HepG2 (cell line): Measurements from ENCODE around the gene USP5. TPM values are rescaled to one million over a fixed set of nuclear protein-coding genes. Genes with fewer than 3 reads are reported as not detected.

Source experiments
- DNMT3B ChIP-seq: conservative IDR thresholded peaks from 2 replicates; pipeline ENCODE4 v1.6.1; 2016; ENCODE audit warnings: missing biosample characterization, control low read depth
- HMG20B ChIP-seq: conservative IDR thresholded peaks from 2 replicates; pipeline ENCODE4 v1.6.1; 2016; ENCODE audit warnings: missing genetic modification reagents, missing compliant biosample characterization
- HMGA1 ChIP-seq: sonication (generic); formaldehyde crosslinking; conservative IDR thresholded peaks from 2 replicates; pipeline ENCODE4 v1.4.0; 2020; ENCODE audit warnings: missing genetic modification reagents
- ISL2 ChIP-seq: sonication (generic); formaldehyde crosslinking; IDR thresholded peaks from 2 replicates; pipeline ENCODE4 v1.5.0; 2020; ENCODE audit warnings: missing genetic modification reagents
- RAD21 ChIP-seq: fragments of 450-650 bp; formaldehyde crosslinking; IDR thresholded peaks from 2 replicates; pipeline ENCODE4 v1.5.0; 2020; ENCODE audit warnings: mild to moderate bottlenecking
- STAG1 ChIP-seq: sonication (generic); formaldehyde crosslinking; IDR thresholded peaks from 2 replicates; pipeline ENCODE4 v1.4.0; 2020; ENCODE audit warnings: missing genetic modification reagents
- ZFP1 ChIP-seq: IDR thresholded peaks from 2 replicates; pipeline ENCODE4 v1.6.1; 2016
- ZNF350 ChIP-seq: sonication (generic); formaldehyde crosslinking; IDR thresholded peaks from 2 replicates; pipeline ENCODE4 v1.4.0; 2020; ENCODE audit warnings: mild to moderate bottlenecking, low read depth, missing genetic modification reagents, borderline replicate concordance
- ZNF383 ChIP-seq: sonication (generic); formaldehyde crosslinking; IDR thresholded peaks from 2 replicates; pipeline ENCODE4 v1.4.0; 2020; ENCODE audit warnings: missing genetic modification reagents, mild to moderate bottlenecking, borderline replicate concordance
- ZNF761 ChIP-seq: sonication (generic); formaldehyde crosslinking; conservative IDR thresholded peaks from 2 replicates; pipeline ENCODE4 v1.4.0; 2020; ENCODE audit warnings: mild to moderate bottlenecking, missing genetic modification reagents
- ZSCAN31 ChIP-seq: sonication (generic); formaldehyde crosslinking; IDR thresholded peaks from 2 replicates; pipeline ENCODE4 v1.5.0; 2020; ENCODE audit warnings: low read depth, mild to moderate bottlenecking, missing genetic modification reagents
- polyA plus RNA-seq, 8 experiments: library from polyadenylated mRNA; depleted of rRNA in 3 of 8; stranded (reverse) in 7 of 8; unstranded in 1 of 8; fragments of >200 nt; fragmentation: Illumina TruSeq in 4 of 8; extraction: Trizol in 4 of 8; gene quantifications; 2 replicates each; pipeline versions ENCODE4 v1.2.1 to v1.2.3, GENCODE V29; 2011 to 2016; ENCODE audit warnings: low read depth in 4 of 8, missing spikeins in 1 of 8, mixed read lengths in 1 of 8; ENCODE audit not compliant: insufficient read depth in 1 of 8
- total RNA-seq, 5 experiments: library from RNA; depleted of rRNA; stranded (reverse); fragments of >200 nt; fragmentation: Illumina TruSeq; extraction: Trizol; gene quantifications; 2 replicates each; pipeline ENCODE4 v1.2.3, GENCODE V29; 2016; ENCODE audit warnings: low read depth in 1 of 5
- TF ChIP-seq, protein P1 (sequence below): sonication (generic); formaldehyde crosslinking; conservative IDR thresholded peaks from 2 replicates; pipeline ENCODE4 v1.8.0; 2022; ENCODE audit warnings: mild to moderate bottlenecking, moderate library complexity, missing genetic modification reagents
- TF ChIP-seq, protein P2 (sequence below): sonication (generic); formaldehyde crosslinking; IDR thresholded peaks from 2 replicates; pipeline ENCODE4 v1.9.0; 2021; ENCODE audit warnings: missing genetic modification reagents, borderline replicate concordance
- TF ChIP-seq, protein P3 (sequence below): sonication (generic); formaldehyde crosslinking; IDR thresholded peaks from 2 replicates; pipeline ENCODE4 v1.5.1; 2020; ENCODE audit warnings: mild to moderate bottlenecking, missing genetic modification reagents, moderate library complexity
- TF ChIP-seq, protein P4 (sequence below): IDR thresholded peaks from 2 replicates; pipeline ENCODE4 v1.6.1; 2016; ENCODE audit warnings: low read depth, missing genetic modification reagents, missing compliant biosample characterization
- TF ChIP-seq, protein P5 (sequence below): sonication (generic); formaldehyde crosslinking; IDR thresholded peaks from 2 replicates; pipeline ENCODE4 v1.8.0; 2022; ENCODE audit warnings: mild to moderate bottlenecking, missing genetic modification reagents; ENCODE audit not compliant: insufficient replicate concordance
- TF ChIP-seq, protein P6 (sequence below): sonication (generic); formaldehyde crosslinking; IDR thresholded peaks from 2 replicates; pipeline ENCODE4 v1.4.0; 2020; ENCODE audit warnings: low read depth, mild to moderate bottlenecking, missing genetic modification reagents

The USP5 gene
- total and polyA plus RNA-seq, 2 of the 13 experiments (the other 11 are each of a cell fraction or from before 2014, with no cell fraction given), result 39.6 to 56.0 TPM

DNA sequence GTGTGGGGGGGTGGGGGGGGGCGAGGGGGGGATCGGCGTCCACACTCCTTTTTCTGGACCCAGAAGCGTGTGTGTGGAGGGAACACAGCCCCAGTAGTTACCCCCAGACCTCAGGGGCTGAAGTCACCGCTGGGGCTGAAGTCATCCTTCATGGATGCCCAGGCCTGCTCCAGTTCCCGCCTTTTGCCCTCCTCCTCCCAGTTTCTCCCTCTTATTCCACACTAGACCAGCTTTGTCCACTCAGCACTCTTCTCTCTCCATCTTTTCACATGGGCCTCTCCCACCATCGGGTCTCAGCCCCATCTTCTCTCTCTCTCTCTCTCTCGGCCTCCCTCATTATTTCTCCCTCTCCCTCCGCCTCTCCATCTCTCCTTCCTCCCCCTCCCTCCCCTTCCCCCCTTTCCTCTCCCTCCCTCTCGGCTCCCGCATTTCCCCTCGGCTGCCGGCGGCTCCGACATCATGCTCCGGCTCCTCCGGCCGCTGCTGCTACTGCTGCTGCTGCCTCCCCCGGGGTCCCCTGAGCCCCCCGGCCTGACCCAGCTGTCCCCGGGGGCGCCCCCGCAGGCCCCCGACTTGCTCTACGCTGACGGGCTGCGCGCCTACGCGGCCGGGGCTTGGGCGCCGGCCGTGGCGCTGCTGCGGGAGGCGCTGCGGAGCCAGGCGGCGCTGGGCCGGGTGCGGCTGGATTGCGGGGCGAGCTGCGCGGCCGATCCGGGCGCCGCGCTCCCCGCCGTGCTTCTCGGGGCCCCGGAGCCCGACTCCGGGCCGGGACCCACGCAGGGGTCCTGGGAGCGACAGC lies 23.8 kb upstream of the USP5 start, which contains the start of gene P3H3 (continued):
- TF ChIP-seq RAD21 (CRISPR knock-in tag) (no peak), ZSCAN31 (no peak), HMG20B (CRISPR knock-in tag) (no peak), STAG1 (CRISPR knock-in tag) (no peak), ZFP1 (CRISPR knock-in tag) (no peak), ISL2 (CRISPR knock-in tag) (no peak), HMGA1 (no peak), ZNF383 (no peak), ZNF350 (no peak), ZNF761 (CRISPR knock-in tag) (no peak), DNMT3B (no peak)
- TF ChIP-seq, protein P1, sequence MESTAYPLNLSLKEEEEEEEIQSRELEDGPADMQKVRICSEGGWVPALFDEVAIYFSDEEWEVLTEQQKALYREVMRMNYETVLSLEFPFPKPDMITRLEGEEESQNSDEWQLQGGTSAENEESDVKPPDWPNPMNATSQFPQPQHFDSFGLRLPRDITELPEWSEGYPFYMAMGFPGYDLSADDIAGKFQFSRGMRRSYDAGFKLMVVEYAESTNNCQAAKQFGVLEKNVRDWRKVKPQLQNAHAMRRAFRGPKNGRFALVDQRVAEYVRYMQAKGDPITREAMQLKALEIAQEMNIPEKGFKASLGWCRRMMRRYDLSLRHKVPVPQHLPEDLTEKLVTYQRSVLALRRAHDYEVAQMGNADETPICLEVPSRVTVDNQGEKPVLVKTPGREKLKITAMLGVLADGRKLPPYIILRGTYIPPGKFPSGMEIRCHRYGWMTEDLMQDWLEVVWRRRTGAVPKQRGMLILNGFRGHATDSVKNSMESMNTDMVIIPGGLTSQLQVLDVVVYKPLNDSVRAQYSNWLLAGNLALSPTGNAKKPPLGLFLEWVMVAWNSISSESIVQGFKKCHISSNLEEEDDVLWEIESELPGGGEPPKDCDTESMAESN (CRISPR knock-in tag), result no peak
- TF ChIP-seq, protein P2, sequence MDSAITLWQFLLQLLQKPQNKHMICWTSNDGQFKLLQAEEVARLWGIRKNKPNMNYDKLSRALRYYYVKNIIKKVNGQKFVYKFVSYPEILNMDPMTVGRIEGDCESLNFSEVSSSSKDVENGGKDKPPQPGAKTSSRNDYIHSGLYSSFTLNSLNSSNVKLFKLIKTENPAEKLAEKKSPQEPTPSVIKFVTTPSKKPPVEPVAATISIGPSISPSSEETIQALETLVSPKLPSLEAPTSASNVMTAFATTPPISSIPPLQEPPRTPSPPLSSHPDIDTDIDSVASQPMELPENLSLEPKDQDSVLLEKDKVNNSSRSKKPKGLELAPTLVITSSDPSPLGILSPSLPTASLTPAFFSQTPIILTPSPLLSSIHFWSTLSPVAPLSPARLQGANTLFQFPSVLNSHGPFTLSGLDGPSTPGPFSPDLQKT (CRISPR knock-in tag), result no peak
- TF ChIP-seq, protein P3, sequence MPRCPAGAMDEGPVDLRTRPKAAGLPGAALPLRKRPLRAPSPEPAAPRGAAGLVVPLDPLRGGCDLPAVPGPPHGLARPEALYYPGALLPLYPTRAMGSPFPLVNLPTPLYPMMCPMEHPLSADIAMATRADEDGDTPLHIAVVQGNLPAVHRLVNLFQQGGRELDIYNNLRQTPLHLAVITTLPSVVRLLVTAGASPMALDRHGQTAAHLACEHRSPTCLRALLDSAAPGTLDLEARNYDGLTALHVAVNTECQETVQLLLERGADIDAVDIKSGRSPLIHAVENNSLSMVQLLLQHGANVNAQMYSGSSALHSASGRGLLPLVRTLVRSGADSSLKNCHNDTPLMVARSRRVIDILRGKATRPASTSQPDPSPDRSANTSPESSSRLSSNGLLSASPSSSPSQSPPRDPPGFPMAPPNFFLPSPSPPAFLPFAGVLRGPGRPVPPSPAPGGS (CRISPR knock-in tag), result no peak
- TF ChIP-seq, protein P4, sequence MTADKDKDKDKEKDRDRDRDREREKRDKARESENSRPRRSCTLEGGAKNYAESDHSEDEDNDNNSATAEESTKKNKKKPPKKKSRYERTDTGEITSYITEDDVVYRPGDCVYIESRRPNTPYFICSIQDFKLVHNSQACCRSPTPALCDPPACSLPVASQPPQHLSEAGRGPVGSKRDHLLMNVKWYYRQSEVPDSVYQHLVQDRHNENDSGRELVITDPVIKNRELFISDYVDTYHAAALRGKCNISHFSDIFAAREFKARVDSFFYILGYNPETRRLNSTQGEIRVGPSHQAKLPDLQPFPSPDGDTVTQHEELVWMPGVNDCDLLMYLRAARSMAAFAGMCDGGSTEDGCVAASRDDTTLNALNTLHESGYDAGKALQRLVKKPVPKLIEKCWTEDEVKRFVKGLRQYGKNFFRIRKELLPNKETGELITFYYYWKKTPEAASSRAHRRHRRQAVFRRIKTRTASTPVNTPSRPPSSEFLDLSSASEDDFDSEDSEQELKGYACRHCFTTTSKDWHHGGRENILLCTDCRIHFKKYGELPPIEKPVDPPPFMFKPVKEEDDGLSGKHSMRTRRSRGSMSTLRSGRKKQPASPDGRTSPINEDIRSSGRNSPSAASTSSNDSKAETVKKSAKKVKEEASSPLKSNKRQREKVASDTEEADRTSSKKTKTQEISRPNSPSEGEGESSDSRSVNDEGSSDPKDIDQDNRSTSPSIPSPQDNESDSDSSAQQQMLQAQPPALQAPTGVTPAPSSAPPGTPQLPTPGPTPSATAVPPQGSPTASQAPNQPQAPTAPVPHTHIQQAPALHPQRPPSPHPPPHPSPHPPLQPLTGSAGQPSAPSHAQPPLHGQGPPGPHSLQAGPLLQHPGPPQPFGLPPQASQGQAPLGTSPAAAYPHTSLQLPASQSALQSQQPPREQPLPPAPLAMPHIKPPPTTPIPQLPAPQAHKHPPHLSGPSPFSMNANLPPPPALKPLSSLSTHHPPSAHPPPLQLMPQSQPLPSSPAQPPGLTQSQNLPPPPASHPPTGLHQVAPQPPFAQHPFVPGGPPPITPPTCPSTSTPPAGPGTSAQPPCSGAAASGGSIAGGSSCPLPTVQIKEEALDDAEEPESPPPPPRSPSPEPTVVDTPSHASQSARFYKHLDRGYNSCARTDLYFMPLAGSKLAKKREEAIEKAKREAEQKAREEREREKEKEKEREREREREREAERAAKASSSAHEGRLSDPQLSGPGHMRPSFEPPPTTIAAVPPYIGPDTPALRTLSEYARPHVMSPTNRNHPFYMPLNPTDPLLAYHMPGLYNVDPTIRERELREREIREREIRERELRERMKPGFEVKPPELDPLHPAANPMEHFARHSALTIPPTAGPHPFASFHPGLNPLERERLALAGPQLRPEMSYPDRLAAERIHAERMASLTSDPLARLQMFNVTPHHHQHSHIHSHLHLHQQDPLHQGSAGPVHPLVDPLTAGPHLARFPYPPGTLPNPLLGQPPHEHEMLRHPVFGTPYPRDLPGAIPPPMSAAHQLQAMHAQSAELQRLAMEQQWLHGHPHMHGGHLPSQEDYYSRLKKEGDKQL (CRISPR knock-in tag), result no peak
- TF ChIP-seq, protein P5, sequence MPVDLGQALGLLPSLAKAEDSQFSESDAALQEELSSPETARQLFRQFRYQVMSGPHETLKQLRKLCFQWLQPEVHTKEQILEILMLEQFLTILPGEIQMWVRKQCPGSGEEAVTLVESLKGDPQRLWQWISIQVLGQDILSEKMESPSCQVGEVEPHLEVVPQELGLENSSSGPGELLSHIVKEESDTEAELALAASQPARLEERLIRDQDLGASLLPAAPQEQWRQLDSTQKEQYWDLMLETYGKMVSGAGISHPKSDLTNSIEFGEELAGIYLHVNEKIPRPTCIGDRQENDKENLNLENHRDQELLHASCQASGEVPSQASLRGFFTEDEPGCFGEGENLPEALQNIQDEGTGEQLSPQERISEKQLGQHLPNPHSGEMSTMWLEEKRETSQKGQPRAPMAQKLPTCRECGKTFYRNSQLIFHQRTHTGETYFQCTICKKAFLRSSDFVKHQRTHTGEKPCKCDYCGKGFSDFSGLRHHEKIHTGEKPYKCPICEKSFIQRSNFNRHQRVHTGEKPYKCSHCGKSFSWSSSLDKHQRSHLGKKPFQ, result no peak
- TF ChIP-seq, protein P6, sequence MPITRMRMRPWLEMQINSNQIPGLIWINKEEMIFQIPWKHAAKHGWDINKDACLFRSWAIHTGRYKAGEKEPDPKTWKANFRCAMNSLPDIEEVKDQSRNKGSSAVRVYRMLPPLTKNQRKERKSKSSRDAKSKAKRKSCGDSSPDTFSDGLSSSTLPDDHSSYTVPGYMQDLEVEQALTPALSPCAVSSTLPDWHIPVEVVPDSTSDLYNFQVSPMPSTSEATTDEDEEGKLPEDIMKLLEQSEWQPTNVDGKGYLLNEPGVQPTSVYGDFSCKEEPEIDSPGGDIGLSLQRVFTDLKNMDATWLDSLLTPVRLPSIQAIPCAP (CRISPR knock-in tag), result no peak
